ENCODE data around the gene KCNG4. TPM values are rescaled to one million over a fixed set of nuclear protein-coding genes. Genes with fewer than 3 reads are reported as not detected.

Gene KCNG4
- total RNA-seq, 2 experiments from 2014 or later: not detected

- Mint-ChIP-seq H3K4me3 (no peak overlapping the region), H3K36me3 (no peaks in the 10 kb centered on the region), H3K9me3 (no peaks in the 10 kb centered on the region), H3K4me1 (no peaks in the 10 kb centered on the region), H3K27me3 (peaks cover 3% of the 10 kb centered on the region), H3K27ac (no peak overlapping the region)
- DNase-seq (no peak), ATAC-seq (ENCODE audit: low read depth) (no peak)
- POLR2A ChIA-PET: interaction anchor here (0.5 kb wide), 1 partner anchor 416 kb away, joined by 3 read pairs; no protein-coding TSS in a partner anchor
Observed at GRCh38 chr16:84272740-84273320, 33.0 kb upstream of the KCNG4 start.

DNA sequence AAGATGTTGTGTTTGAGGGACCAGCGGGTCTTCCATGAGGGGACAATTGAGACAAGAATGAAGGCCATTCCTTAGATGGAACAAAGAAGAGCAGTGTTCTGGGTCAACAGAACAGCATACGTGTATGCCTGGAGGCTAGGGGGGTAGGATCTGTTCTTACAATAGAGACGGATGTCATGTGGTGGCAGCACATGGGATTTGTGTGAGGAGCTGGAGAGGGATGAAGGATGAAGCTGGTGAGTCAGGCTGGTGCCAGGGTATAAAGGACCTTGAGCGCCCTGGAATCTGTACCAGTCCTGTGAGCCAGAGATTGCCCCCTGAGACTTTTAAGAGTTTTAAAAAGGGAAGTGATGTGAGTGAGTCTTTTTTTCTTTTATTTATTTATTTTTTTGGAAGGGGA, 32.1 kb upstream of the KCNG4 start:
- no peaks in the 10 kb centered on the region for H3K9me3 Mint-ChIP-seq
- DNase-seq (no peak), ATAC-seq (ENCODE audit: low read depth) (no peak)
- no peak overlapping the region for H3K27ac Mint-ChIP-seq
- peaks cover 3% of the 10 kb centered on the region for H3K27me3 Mint-ChIP-seq
- H3K4me1 Mint-ChIP-seq: no peaks in the 10 kb centered on the region
- no peaks in the 10 kb centered on the region for H3K36me3 Mint-ChIP-seq
- H3K4me3 Mint-ChIP-seq: no peak overlapping the region
- POLR2A ChIA-PET: no interaction called here

GRCh38 chr16:84271037-84271436, 31.2 kb upstream of the KCNG4 start:
- no peaks in the 10 kb centered on the region for H3K4me1 Mint-ChIP-seq
- no peak overlapping the region for H3K4me3 Mint-ChIP-seq
- DNase-seq (no peak), ATAC-seq (ENCODE audit: low read depth) (no peak)
- peaks cover 7% of the 10 kb centered on the region for H3K27me3 Mint-ChIP-seq
- no peaks in the 10 kb centered on the region for H3K9me3 Mint-ChIP-seq
- H3K27ac Mint-ChIP-seq: no peak overlapping the region
- POLR2A ChIA-PET: no interaction called here
- no peaks in the 10 kb centered on the region for H3K36me3 Mint-ChIP-seq

GRCh38 chr16:84270531-84270930, 30.7 kb upstream of the KCNG4 start:
- no peak for ATAC-seq (ENCODE audit: low read depth)
- no peak for DNase-seq
- Mint-ChIP-seq H3K27me3 (peaks cover 9% of the 10 kb centered on the region), H3K27ac (no peak overlapping the region), H3K4me1 (no peaks in the 10 kb centered on the region), H3K4me3 (no peak overlapping the region), H3K9me3 (no peaks in the 10 kb centered on the region), H3K36me3 (no peaks in the 10 kb centered on the region)
- POLR2A ChIA-PET: no interaction called here

GRCh38 chr16:84270071-84270470, 30.3 kb upstream of the KCNG4 start:
- H3K9me3 Mint-ChIP-seq: no peaks in the 10 kb centered on the region
- DNase-seq: no peak
- H3K4me1 Mint-ChIP-seq: no peaks in the 10 kb centered on the region
- POLR2A ChIA-PET: no interaction called here
- H3K27ac Mint-ChIP-seq: no peak overlapping the region
- H3K27me3 Mint-ChIP-seq: peaks cover 9% of the 10 kb centered on the region
- no peak for ATAC-seq (ENCODE audit: low read depth)
- no peak overlapping the region for H3K4me3 Mint-ChIP-seq
- no peaks in the 10 kb centered on the region for H3K36me3 Mint-ChIP-seq

- H3K27ac Mint-ChIP-seq: no peak overlapping the region
- no peaks in the 10 kb centered on the region for H3K36me3 Mint-ChIP-seq
- ATAC-seq (ENCODE audit: low read depth): no peak
- H3K4me1 Mint-ChIP-seq: no peaks in the 10 kb centered on the region
- POLR2A ChIA-PET: interaction anchor here (0.6 kb wide), 1 partner anchor 386 kb away, joined by 4 read pairs; no protein-coding TSS in a partner anchor
- no peak for DNase-seq
- peaks cover 6% of the 10 kb centered on the region for H3K27me3 Mint-ChIP-seq
- H3K4me3 Mint-ChIP-seq: no peak overlapping the region
- no peaks in the 10 kb centered on the region for H3K9me3 Mint-ChIP-seq
Observed at GRCh38 chr16:84268291-84269040, 28.7 kb upstream of the KCNG4 start.

DNA sequence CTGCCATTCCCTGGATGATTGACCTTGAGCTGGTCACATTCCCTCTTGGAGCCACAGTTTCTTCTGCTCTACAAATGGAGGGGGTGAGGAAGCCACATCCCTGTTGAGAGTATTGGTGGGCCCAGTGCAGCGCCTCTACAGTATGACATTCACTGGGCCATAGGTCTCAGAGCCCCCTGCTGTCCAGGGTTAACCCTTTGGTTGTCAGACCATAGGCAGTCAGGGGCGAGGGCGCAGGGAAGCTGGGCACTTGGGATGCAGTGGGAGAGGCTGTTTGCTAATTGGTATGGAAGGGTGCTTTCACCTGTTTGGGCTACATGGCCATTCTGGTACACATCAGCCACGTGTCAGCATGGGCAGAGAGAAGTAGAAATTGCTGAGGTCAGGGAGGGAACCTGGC, 27.6 kb upstream of the KCNG4 start:
- H3K36me3 Mint-ChIP-seq: no peaks in the 10 kb centered on the region
- no peak overlapping the region for H3K4me3 Mint-ChIP-seq
- POLR2A ChIA-PET: no interaction called here
- DNase-seq (no peak), ATAC-seq (ENCODE audit: low read depth) (no peak)
- no peaks in the 10 kb centered on the region for H3K9me3 Mint-ChIP-seq
- no peaks in the 10 kb centered on the region for H3K4me1 Mint-ChIP-seq
- H3K27ac Mint-ChIP-seq: no peak overlapping the region
- peaks cover 6% of the 10 kb centered on the region for H3K27me3 Mint-ChIP-seq

DNA sequence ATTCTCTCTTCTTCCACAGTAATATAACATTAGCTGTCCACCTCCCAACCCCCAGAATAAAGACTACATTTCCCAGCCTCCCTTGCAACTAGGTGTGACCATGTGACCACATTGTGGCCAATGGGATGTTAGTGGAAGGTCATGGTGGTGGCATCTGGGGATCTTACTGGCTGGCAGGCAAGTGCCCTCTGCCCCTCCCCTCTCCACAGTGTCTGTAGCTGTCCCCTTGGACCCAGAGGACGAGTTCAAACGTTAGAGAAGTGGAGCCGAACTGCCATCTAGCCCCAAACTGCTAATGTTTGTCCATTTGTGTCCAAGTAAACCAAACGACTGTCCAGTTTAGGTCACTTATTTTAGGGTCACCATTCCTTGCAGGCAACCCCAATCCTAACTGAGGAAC, 26.6 kb upstream of the KCNG4 start:
- H3K4me1 Mint-ChIP-seq: no peaks in the 10 kb centered on the region

GRCh38 chr16:84262939-84263338, 23.1 kb upstream of the KCNG4 start:
- no peak overlapping the region for H3K27ac Mint-ChIP-seq
- no peaks in the 10 kb centered on the region for H3K4me1 Mint-ChIP-seq
- DNase-seq (no peak), ATAC-seq (ENCODE audit: low read depth) (no peak)
- H3K36me3 Mint-ChIP-seq: no peaks in the 10 kb centered on the region
- POLR2A ChIA-PET: no interaction called here
- no peak overlapping the region for H3K4me3 Mint-ChIP-seq
- H3K9me3 Mint-ChIP-seq: no peaks in the 10 kb centered on the region
- peaks cover 13% of the 10 kb centered on the region for H3K27me3 Mint-ChIP-seq

More for the DNA sequence above, 26.6 kb upstream of the KCNG4 start:
- Mint-ChIP-seq H3K9me3 (no peaks in the 10 kb centered on the region), H3K27me3 (peaks cover 6% of the 10 kb centered on the region), H3K4me3 (no peak overlapping the region), H3K27ac (no peak overlapping the region), H3K36me3 (no peaks in the 10 kb centered on the region)
- POLR2A ChIA-PET: no interaction called here
- ATAC-seq (ENCODE audit: low read depth) (peak; percentile 47), DNase-seq (no peak)

- no peaks in the 10 kb centered on the region for H3K36me3 Mint-ChIP-seq
- peaks cover 17% of the 10 kb centered on the region for H3K27me3 Mint-ChIP-seq
- no peak overlapping the region for H3K27ac Mint-ChIP-seq
- no peaks in the 10 kb centered on the region for H3K9me3 Mint-ChIP-seq
- DNase-seq (no peak), ATAC-seq (ENCODE audit: low read depth) (no peak)
- POLR2A ChIA-PET: no interaction called here
- H3K4me1 Mint-ChIP-seq: no peaks in the 10 kb centered on the region
- no peak overlapping the region for H3K4me3 Mint-ChIP-seq
Observed at GRCh38 chr16:84262031-84262430, 22.2 kb upstream of the KCNG4 start.

- no peak for ATAC-seq (ENCODE audit: low read depth)
- no peak overlapping the region for H3K27ac Mint-ChIP-seq
- no peak for DNase-seq
- no peaks in the 10 kb centered on the region for H3K36me3 Mint-ChIP-seq
- H3K27me3 Mint-ChIP-seq: peaks cover 16% of the 10 kb centered on the region
- H3K4me1 Mint-ChIP-seq: no peaks in the 10 kb centered on the region
- H3K4me3 Mint-ChIP-seq: no peak overlapping the region
- no peaks in the 10 kb centered on the region for H3K9me3 Mint-ChIP-seq
- POLR2A ChIA-PET: interaction anchor here (0.6 kb wide), 1 partner anchor 89 kb away, joined by 4 read pairs; no protein-coding TSS in a partner anchor
Observed at GRCh38 chr16:84260766-84261554, 21.1 kb upstream of the KCNG4 start.

DNA sequence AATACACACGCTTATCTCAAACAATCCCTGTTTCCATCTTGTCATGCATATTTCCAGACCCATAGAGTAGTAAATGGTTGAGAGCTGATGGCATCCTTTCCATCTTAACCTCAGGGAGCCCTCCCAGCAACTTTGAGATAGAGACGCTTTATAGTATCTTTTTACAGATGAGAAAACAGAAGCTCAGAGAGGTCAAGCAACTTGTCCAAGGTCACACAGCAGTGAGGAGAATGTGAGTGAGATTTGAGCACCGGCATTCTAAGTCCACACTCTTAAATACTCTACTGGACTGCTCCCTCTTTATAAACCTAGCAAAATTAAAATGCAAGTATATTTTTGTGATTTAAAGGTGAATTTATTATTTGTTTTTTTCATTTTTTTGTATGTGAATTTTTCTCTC, 19.9 kb upstream of the KCNG4 start:
- H3K4me1 Mint-ChIP-seq: no peaks in the 10 kb centered on the region
- POLR2A ChIA-PET: no interaction called here

DNA sequence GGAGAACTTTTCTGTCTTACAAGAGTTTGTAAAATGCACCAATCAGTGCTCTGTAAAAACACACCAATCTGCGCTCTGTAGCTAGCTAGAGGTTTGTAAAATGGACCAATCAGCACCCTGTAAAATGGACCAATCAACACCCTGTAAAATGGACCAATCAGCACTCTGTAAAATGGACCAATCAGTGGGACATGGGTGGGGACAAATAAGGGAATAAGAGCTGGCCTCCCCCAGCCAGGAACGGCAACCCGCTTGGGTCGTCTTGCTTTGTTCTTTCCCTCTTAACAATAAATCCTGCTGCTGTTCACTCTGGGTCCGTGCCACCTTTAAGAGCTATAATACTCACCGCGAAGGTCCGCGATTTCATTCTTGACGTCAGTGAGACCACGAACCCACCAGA, 18.5 kb upstream of the KCNG4 start:
- H3K36me3 Mint-ChIP-seq: no peaks in the 10 kb centered on the region
- DNase-seq (no peak), ATAC-seq (ENCODE audit: low read depth) (no peak)
- H3K4me3 Mint-ChIP-seq: no peak overlapping the region
- H3K27ac Mint-ChIP-seq: no peak overlapping the region
- peaks cover 2% of the 10 kb centered on the region for H3K9me3 Mint-ChIP-seq
- H3K27me3 Mint-ChIP-seq: peaks cover 19% of the 10 kb centered on the region
- no peaks in the 10 kb centered on the region for H3K4me1 Mint-ChIP-seq
- POLR2A ChIA-PET: interaction anchor here (0.7 kb wide), 1 partner anchor 147 kb away, joined by 3 read pairs; no protein-coding TSS in a partner anchor

More for the DNA sequence above, 19.9 kb upstream of the KCNG4 start:
- Mint-ChIP-seq H3K27ac (no peak overlapping the region), H3K27me3 (peaks cover 19% of the 10 kb centered on the region), H3K36me3 (no peaks in the 10 kb centered on the region), H3K9me3 (peaks cover 2% of the 10 kb centered on the region), H3K4me3 (no peak overlapping the region)
- DNase-seq (no peak), ATAC-seq (ENCODE audit: low read depth) (no peak)
